Amniotic epithelial cell (primary cell): ENCODE measurements around the gene TRAF7.
A peak's percentile ranks its signal among the peaks of the same experiment; 100 is the strongest.
"Not testable (repeated sequence)": the region's sequence is repeated elsewhere in the genome, so short reads cannot be mapped to it uniquely, and the experiment has no call there.

ENCODE experiments used
- DNase-seq: peaks from one replicate; pipeline ENCODE4 v3.0.0-alpha.2; 2010; ENCODE audit warnings: low read depth

TRAF7 gene

GRCh38 chr16:2122429-2122828, 33.2 kb upstream of the TRAF7 start:
- no peak for DNase-seq

- DNase-seq: not testable (repeated sequence)
These were observed 32.5 kb upstream of the TRAF7 start for GRCh38 chr16:2122934-2123683.

- not testable (repeated sequence) for DNase-seq
These were observed 31.7 kb upstream of the TRAF7 start for GRCh38 chr16:2123706-2124376.

- not testable (repeated sequence) for DNase-seq
These were observed 31.2 kb upstream of the TRAF7 start for GRCh38 chr16:2124377-2124693.

- peak; percentile 41 for DNase-seq
These were observed 30.7 kb upstream of the TRAF7 start for GRCh38 chr16:2124694-2125444.

GRCh38 chr16:2125609-2126008, 30.0 kb upstream of the TRAF7 start:
- not testable (repeated sequence) for DNase-seq

GRCh38 chr16:2126161-2126743, 29.3 kb upstream of the TRAF7 start:
- DNase-seq: not testable (repeated sequence)

- not testable (repeated sequence) for DNase-seq
These were observed 28.5 kb upstream of the TRAF7 start for GRCh38 chr16:2126928-2127556.

- DNase-seq: peak; percentile 46
These were observed 27.8 kb upstream of the TRAF7 start for GRCh38 chr16:2127630-2128280.

- peak; percentile 73 for DNase-seq
These were observed 26.3 kb upstream of the TRAF7 start for GRCh38 chr16:2129251-2129650.

GRCh38 chr16:2129890-2130447, 25.6 kb upstream of the TRAF7 start:
- DNase-seq: not testable (repeated sequence)

GRCh38 chr16:2133797-2134196, 21.8 kb upstream of the TRAF7 start:
- not testable (repeated sequence) for DNase-seq

- not testable (repeated sequence) for DNase-seq
These were observed 20.5 kb upstream of the TRAF7 start for GRCh38 chr16:2135071-2135470.

GRCh38 chr16:2135770-2136490, 19.7 kb upstream of the TRAF7 start, which contains the start of gene PKD1:
TSS of gene PKD1 (minus strand) at chr16:2135898. CDS start at chr16:2135689, 209 bp downstream.
- DNase-seq: peak; percentile 91

GRCh38 chr16:2142942-2143877, 12.4 kb upstream of the TRAF7 start:
- no peak for DNase-seq

- no peak for DNase-seq
These were observed 11.6 kb upstream of the TRAF7 start for GRCh38 chr16:2143878-2144485.

- DNase-seq: no peak
These were observed 9.7 kb upstream of the TRAF7 start for GRCh38 chr16:2145843-2146242.

- DNase-seq: no peak
These were observed 8.2 kb upstream of the TRAF7 start for GRCh38 chr16:2147378-2147777.
